C4-2B (cell line): ENCODE measurements around the gene KIF23.

Experiments
- H3K27ac ChIP-seq: fragments of 450-650 bp; 2 replicates; pipeline ENCODE4 v1.5.1; 2017
- ZFX ChIP-seq: fragments of 450-650 bp; IDR thresholded peaks from 2 replicates; pipeline ENCODE4 v1.6.1; 2017
- TF ChIP-seq, protein P1 (sequence below): fragments of 450-650 bp; conservative IDR thresholded peaks from 2 replicates; pipeline ENCODE4 v1.5.1; 2017; ENCODE audit warnings: mild to moderate bottlenecking

The KIF23 gene

DNA sequence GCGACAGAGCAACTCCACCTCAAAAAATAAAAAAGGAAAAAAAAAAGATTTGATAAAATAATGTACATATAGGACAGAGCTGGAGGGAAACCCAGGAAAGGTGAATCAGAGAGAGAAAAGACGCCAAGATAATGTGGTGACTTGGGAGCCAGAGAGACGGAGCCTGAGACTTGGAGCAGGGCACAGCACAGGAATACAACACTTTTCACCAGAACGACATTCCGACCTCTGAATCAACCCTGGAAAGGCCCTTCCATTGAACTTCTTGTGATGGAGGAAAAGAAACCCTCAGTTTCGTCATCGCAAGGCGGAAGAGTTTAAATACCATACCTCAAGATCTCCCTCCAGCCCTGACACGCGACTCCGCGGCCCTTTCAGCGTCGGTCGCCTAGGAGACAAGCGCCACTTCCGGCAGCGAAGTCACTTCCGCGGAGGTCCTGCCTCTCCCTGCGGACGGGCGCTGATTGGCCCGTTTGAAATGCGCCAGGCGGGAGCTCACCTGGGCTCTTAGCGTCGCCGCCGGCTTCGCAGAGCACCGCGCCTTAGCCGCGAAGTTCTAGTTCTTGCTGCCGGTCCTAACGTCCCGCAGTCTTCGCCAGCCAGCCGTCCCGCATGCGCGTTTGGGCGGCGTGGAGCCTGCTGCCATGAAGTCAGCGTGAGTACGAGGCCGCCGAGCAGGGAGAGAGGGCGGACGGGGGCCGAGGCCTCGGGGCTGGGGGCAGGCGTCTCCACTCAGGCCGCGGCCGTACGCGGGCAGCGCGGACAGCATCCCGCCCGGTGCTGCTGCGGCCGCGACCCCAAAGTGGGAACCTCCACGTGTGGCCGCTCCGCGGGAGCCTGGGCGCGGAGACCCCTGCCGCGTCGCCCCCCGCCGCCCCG lies at the start of gene KIF23:
Gene KIF23 (plus strand): TSS at position 528 of the 879 bp plus-strand sequence. CDS start 117 bp downstream, at position 645.
- TF ChIP-seq, protein P1, sequence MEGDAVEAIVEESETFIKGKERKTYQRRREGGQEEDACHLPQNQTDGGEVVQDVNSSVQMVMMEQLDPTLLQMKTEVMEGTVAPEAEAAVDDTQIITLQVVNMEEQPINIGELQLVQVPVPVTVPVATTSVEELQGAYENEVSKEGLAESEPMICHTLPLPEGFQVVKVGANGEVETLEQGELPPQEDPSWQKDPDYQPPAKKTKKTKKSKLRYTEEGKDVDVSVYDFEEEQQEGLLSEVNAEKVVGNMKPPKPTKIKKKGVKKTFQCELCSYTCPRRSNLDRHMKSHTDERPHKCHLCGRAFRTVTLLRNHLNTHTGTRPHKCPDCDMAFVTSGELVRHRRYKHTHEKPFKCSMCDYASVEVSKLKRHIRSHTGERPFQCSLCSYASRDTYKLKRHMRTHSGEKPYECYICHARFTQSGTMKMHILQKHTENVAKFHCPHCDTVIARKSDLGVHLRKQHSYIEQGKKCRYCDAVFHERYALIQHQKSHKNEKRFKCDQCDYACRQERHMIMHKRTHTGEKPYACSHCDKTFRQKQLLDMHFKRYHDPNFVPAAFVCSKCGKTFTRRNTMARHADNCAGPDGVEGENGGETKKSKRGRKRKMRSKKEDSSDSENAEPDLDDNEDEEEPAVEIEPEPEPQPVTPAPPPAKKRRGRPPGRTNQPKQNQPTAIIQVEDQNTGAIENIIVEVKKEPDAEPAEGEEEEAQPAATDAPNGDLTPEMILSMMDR, result no peak
- TF ChIP-seq ZFX, result peak; percentile 93
- H3K27ac ChIP-seq, result peak within 1 kb of the TSS; percentile 87

DNA sequence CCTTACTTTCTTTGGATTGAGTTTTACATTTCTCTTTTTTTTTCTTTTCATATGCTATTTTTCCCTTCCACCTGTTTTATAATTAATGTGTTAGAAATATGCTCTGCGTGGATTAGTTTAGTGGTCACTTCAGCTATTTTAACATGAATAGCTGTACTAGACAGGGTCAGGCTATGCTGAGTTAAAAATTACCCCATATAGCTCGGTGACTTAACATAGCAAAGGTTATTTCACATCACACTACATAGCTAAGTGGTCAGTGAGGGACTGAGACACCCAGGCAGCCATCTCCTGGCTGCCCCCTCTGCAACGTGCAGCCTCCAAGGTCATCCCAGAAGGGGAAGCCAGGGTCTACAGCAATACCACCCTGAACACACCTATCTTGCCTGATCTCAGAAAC lies 46.9 kb upstream of the KIF23 start:
- H3K27ac ChIP-seq, result peak overlapping the region; percentile 22
- TF ChIP-seq, protein P1, result no peak
- TF ChIP-seq ZFX, result no peak

GRCh38 chr15:69369631-69370030 lies 44.5 kb upstream of the KIF23 start:
- TF ChIP-seq, protein P1, result no peak
- no peak for TF ChIP-seq ZFX
- H3K27ac ChIP-seq, result no peak overlapping the region

DNA sequence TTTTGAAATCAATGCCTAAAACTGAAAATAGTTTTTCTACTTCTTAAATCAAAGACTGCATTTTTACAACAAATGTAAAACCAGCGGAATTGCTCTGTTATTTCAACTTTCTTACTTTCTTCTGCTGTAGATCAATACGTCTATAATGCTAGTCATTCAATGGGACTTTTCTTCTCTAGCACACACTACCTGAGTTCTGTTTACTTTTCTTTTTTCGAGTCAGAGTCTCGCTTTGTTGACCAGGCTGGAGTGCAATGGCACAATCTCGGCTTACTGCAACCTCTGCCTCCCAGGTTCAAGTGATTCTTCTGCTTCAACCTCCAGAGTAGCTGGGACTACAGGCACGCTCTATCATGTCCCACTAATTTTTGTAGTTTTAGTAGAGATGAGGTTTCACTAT lies 40.7 kb upstream of the KIF23 start:
- H3K27ac ChIP-seq, result no peak overlapping the region
- no peak for TF ChIP-seq ZFX
- TF ChIP-seq, protein P1, result no peak

GRCh38 chr15:69375151-69375790 lies 38.9 kb upstream of the KIF23 start:
- TF ChIP-seq ZFX, result no peak
- TF ChIP-seq, protein P1, result no peak
- no peak overlapping the region for H3K27ac ChIP-seq

GRCh38 chr15:69377216-69377970 lies 36.8 kb upstream of the KIF23 start:
- H3K27ac ChIP-seq, result no peak overlapping the region
- TF ChIP-seq ZFX, result no peak
- TF ChIP-seq, protein P1, result no peak
